Endothelial cell of umbilical vein (primary cell): ENCODE results near the gene WTAP.

Experiments used
- CTCF ChIP-seq, 2 donors: IDR thresholded peaks; 1 replicate in 1 of 2; 2 replicates in 1 of 2; pipeline ENCODE4 v1.5.1; 2011; ENCODE audit warnings: low read length in 2 of 2, mild to moderate bottlenecking in 2 of 2, moderate library complexity in 2 of 2, control low read depth in 1 of 2, inconsistent platforms in 1 of 2, low read depth in 1 of 2; ENCODE audit not compliant: insufficient read depth in 1 of 2; ENCODE audit errors: extremely low read depth in 1 of 2
- MAX ChIP-seq: IDR thresholded peaks from 2 replicates; pipeline ENCODE4 v1.6.1; 2011; ENCODE audit not compliant: insufficient read depth, insufficient read length
- POLR2AphosphoS5 ChIP-seq: IDR thresholded peaks from 2 replicates; pipeline ENCODE4 v1.6.1; 2012; ENCODE audit warnings: low read depth, mild to moderate bottlenecking, control low read depth, low read length, moderate library complexity; ENCODE audit not compliant: insufficient read depth

- TF ChIP-seq CTCF (IDR thresholded peaks at IDR 0.05; ENCODE audit: extremely low read depth in 1 of 2, insufficient read depth in 1 of 2, low read depth in 1 of 2, low read length in 2 of 2) (no peak), MAX (no peak), POLR2AphosphoS5 (no peak)
These were observed 70.2 kb downstream of the WTAP start for GRCh38 chr6:159797554-159797953.
